Measurements from ENCODE around the gene TREH. TPM values are rescaled to one million over a fixed set of nuclear protein-coding genes. Genes with fewer than 3 reads are reported as not detected.

TREH gene
- total and polyA plus RNA-seq, 2 of the 8 experiments (the other 6 are each of a cell fraction or from before 2014, with no cell fraction given), result 0.03 TPM; not detected in 1

GRCh38 chr11:118631142-118631909 is 48.1 kb downstream of the TREH start (continued):
- TF ChIP-seq CHD7 (IDR thresholded peaks at IDR 0.05; ENCODE audit: insufficient replicate concordance, low read length), result no peak
- no peak for TF ChIP-seq EGR1 (IDR thresholded peaks at IDR 0.05; ENCODE audit: borderline replicate concordance, low read depth, low read length)
- no peak for TF ChIP-seq GABPA (IDR thresholded peaks at IDR 0.05; ENCODE audit: borderline replicate concordance, insufficient read depth, low read length)
- no peak for TF ChIP-seq CTBP2 (IDR thresholded peaks at IDR 0.05; ENCODE audit: borderline replicate concordance, insufficient read depth, insufficient read length, low read length)
- TF ChIP-seq EP300 (IDR thresholded peaks at IDR 0.05; ENCODE audit: borderline replicate concordance in 1 of 2, low read depth in 2 of 2, low read length in 2 of 2), result no peak
- no peak for TF ChIP-seq SIN3A (conservative IDR thresholded peaks at IDR 0.05 in 1 of 2, IDR thresholded peaks at IDR 0.05 in 1 of 2; ENCODE audit: low read depth in 1 of 2, low read length in 2 of 2)
- TF ChIP-seq CEBPB (IDR thresholded peaks at IDR 0.05; ENCODE audit: low read depth, low read length), result no peak
- TF ChIP-seq RAD21 (IDR thresholded peaks at IDR 0.05 in 1 of 2, conservative IDR thresholded peaks at IDR 0.05 in 1 of 2; ENCODE audit: low read depth in 2 of 2, low read length in 2 of 2), result no peak
- TF ChIP-seq SUZ12 (IDR thresholded peaks at IDR 0.05; ENCODE audit: low read length), result no peak
